ENCODE data around the gene ZMIZ1. TPM values are rescaled to one million over a fixed set of nuclear protein-coding genes. Genes with fewer than 3 reads are reported as not detected.

Gene ZMIZ1
- polyA plus RNA-seq, 1 donor from 2014 or later: 26.8 TPM

DNA sequence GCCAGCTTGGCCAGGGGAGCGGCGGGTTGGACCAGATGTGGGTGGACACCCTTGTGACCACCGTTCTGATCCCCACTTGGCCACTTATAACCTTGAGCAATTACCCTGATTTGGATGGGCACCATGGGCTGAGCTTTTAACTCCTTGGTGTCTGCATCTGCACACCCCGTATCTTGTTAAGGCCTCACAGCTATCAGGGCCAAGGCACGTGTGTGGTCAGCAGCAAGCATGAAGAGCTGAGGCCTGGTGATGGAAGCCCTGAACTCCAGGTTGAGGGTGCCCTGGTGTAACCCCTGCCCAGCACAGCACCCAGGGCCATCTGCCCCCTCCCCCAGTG, 89.2 kb downstream of the ZMIZ1 start:
- Histone ChIP-seq H3K9ac (ENCODE audit: low read length) (no peak overlapping the region), H3K27me3 (ENCODE audit: insufficient read depth, low read depth, low read length) (no peaks in the 10 kb centered on the region), H3K9me3 (ENCODE audit: low read length) (no peaks in the 10 kb centered on the region), H4K20me1 (ENCODE audit: insufficient read depth) (peaks cover 13% of the 10 kb centered on the region), H3K36me3 (ENCODE audit: insufficient read depth, low read length) (no peaks in the 10 kb centered on the region), H3K27ac (ENCODE audit: low read length) (no peak overlapping the region), H3K4me3 (ENCODE audit: low read length) (no peak overlapping the region), H3K79me2 (replicated peaks; ENCODE audit: insufficient read depth, low read length) (peaks cover 7% of the 10 kb centered on the region), H3K9me2 (ENCODE audit: insufficient read depth, low read length) (no peaks in the 10 kb centered on the region), H2AFZ (ENCODE audit: low read depth, low read length) (no peak overlapping the region), H3K4me2 (ENCODE audit: low read length) (no peak overlapping the region), H3F3A (ENCODE audit: insufficient read depth, low read length, poor library complexity, severe bottlenecking) (no peaks in the 10 kb centered on the region)
- no peak for TF ChIP-seq RAD21 (conservative IDR thresholded peaks at IDR 0.05)
- no peak for TF ChIP-seq EZH2 (IDR thresholded peaks at IDR 0.05; ENCODE audit: borderline replicate concordance, insufficient read depth, low read length, poor library complexity, severe bottlenecking)
- TF ChIP-seq, protein P1, sequence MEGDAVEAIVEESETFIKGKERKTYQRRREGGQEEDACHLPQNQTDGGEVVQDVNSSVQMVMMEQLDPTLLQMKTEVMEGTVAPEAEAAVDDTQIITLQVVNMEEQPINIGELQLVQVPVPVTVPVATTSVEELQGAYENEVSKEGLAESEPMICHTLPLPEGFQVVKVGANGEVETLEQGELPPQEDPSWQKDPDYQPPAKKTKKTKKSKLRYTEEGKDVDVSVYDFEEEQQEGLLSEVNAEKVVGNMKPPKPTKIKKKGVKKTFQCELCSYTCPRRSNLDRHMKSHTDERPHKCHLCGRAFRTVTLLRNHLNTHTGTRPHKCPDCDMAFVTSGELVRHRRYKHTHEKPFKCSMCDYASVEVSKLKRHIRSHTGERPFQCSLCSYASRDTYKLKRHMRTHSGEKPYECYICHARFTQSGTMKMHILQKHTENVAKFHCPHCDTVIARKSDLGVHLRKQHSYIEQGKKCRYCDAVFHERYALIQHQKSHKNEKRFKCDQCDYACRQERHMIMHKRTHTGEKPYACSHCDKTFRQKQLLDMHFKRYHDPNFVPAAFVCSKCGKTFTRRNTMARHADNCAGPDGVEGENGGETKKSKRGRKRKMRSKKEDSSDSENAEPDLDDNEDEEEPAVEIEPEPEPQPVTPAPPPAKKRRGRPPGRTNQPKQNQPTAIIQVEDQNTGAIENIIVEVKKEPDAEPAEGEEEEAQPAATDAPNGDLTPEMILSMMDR (IDR thresholded peaks at IDR 0.05; ENCODE audit: poor library complexity, severe bottlenecking): no peak
- TF ChIP-seq EP300 (conservative IDR thresholded peaks at IDR 0.05; ENCODE audit: poor library complexity, severe bottlenecking): no peak
- TF ChIP-seq, protein P2, sequence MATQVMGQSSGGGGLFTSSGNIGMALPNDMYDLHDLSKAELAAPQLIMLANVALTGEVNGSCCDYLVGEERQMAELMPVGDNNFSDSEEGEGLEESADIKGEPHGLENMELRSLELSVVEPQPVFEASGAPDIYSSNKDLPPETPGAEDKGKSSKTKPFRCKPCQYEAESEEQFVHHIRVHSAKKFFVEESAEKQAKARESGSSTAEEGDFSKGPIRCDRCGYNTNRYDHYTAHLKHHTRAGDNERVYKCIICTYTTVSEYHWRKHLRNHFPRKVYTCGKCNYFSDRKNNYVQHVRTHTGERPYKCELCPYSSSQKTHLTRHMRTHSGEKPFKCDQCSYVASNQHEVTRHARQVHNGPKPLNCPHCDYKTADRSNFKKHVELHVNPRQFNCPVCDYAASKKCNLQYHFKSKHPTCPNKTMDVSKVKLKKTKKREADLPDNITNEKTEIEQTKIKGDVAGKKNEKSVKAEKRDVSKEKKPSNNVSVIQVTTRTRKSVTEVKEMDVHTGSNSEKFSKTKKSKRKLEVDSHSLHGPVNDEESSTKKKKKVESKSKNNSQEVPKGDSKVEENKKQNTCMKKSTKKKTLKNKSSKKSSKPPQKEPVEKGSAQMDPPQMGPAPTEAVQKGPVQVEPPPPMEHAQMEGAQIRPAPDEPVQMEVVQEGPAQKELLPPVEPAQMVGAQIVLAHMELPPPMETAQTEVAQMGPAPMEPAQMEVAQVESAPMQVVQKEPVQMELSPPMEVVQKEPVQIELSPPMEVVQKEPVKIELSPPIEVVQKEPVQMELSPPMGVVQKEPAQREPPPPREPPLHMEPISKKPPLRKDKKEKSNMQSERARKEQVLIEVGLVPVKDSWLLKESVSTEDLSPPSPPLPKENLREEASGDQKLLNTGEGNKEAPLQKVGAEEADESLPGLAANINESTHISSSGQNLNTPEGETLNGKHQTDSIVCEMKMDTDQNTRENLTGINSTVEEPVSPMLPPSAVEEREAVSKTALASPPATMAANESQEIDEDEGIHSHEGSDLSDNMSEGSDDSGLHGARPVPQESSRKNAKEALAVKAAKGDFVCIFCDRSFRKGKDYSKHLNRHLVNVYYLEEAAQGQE (IDR thresholded peaks at IDR 0.05; ENCODE audit: borderline replicate concordance): no peak
- no peak for TF ChIP-seq MXI1 (conservative IDR thresholded peaks at IDR 0.05; ENCODE audit: poor library complexity, severe bottlenecking)
- no peak for TF ChIP-seq SMC3 (conservative IDR thresholded peaks at IDR 0.05; ENCODE audit: poor library complexity)
- no peak for TF ChIP-seq POLR2AphosphoS5 (IDR thresholded peaks at IDR 0.05)
- TF ChIP-seq TAF1 (IDR thresholded peaks at IDR 0.05; ENCODE audit: low read depth): no peak

DNA sequence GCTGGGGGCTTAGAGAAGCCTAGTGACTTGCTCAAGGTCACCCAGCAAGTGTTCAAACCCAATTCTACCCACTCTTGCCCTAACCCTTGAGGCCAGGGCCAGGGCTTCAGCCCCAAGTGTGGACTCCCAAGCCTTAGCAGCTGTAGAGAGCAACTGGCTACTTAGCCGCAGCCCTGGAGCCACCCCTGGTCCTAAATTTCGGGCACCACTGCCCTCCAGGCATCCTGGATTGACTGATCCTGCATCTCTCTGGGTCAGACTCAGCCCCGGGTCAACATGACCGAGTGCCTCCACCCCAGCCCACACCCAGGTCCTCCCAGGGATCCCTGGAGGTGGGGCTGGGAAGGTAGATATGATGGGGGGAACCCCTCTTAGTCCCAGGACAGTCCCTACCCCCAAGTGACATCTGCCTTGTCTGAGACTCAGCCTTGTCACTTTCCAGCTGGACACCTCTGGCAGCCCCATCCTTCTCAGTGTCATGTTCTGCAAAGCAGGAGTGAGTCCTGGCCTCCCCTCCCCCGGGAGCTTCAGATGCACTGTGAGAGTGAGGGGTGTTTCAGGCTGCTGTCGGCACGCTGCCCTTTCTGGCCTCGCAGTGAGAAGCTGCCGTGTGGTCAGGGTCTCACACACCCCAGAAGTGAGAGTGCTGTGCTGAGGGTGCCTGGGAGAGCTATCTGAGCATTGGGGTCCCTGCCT, 89.8 kb downstream of the ZMIZ1 start:
- Histone ChIP-seq H3K27me3 (ENCODE audit: insufficient read depth, low read depth, low read length) (no peaks in the 10 kb centered on the region), H3F3A (ENCODE audit: insufficient read depth, low read length, poor library complexity, severe bottlenecking) (no peaks in the 10 kb centered on the region), H3K4me3 (ENCODE audit: low read length) (no peak overlapping the region), H3K4me2 (ENCODE audit: low read length) (no peak overlapping the region), H3K9me3 (ENCODE audit: low read length) (no peaks in the 10 kb centered on the region), H3K36me3 (ENCODE audit: insufficient read depth, low read length) (no peaks in the 10 kb centered on the region), H3K27ac (ENCODE audit: low read length) (no peak overlapping the region), H3K9ac (ENCODE audit: low read length) (peak overlapping the region; percentile 5), H3K9me2 (ENCODE audit: insufficient read depth, low read length) (no peaks in the 10 kb centered on the region), H3K79me2 (replicated peaks; ENCODE audit: insufficient read depth, low read length) (peaks cover 7% of the 10 kb centered on the region), H4K20me1 (ENCODE audit: insufficient read depth) (peaks cover 13% of the 10 kb centered on the region), H2AFZ (ENCODE audit: low read depth, low read length) (no peak overlapping the region)
- TF ChIP-seq TAF1 (IDR thresholded peaks at IDR 0.05; ENCODE audit: low read depth) (no peak), EP300 (conservative IDR thresholded peaks at IDR 0.05; ENCODE audit: poor library complexity, severe bottlenecking) (no peak), RAD21 (conservative IDR thresholded peaks at IDR 0.05) (no peak), EZH2 (IDR thresholded peaks at IDR 0.05; ENCODE audit: borderline replicate concordance, insufficient read depth, low read length, poor library complexity, severe bottlenecking) (no peak), MXI1 (conservative IDR thresholded peaks at IDR 0.05; ENCODE audit: poor library complexity, severe bottlenecking) (no peak), POLR2AphosphoS5 (IDR thresholded peaks at IDR 0.05) (no peak), SMC3 (conservative IDR thresholded peaks at IDR 0.05; ENCODE audit: poor library complexity) (no peak)
- TF ChIP-seq, protein P2 (IDR thresholded peaks at IDR 0.05; ENCODE audit: borderline replicate concordance): no peak
- TF ChIP-seq, protein P1 (IDR thresholded peaks at IDR 0.05; ENCODE audit: poor library complexity, severe bottlenecking): no peak
